Gastroesophageal sphincter (tissue), 4 donors: ENCODE data around the gene ATPAF1. TPM values are rescaled to one million over a fixed set of nuclear protein-coding genes. Genes with fewer than 3 reads are reported as not detected.

Experiments used
- ATAC-seq: fragments of 150-250 bp; one replicate; pipeline ENCODE4 v1.9.1; 2016; ENCODE audit warnings: mild to moderate bottlenecking, moderate library complexity
- H3K27ac ChIP-seq, 4 donors: fragments of 200-600 bp; sonication (generic) in 3 of 4; 1 replicate in 3 of 4; 2 replicates in 1 of 4; pipeline ENCODE4 v1.5.1; 2016 to 2019
- H3K27me3 ChIP-seq: fragments of 200-600 bp; sonication (generic); one replicate; pipeline ENCODE4 v1.5.1; 2019
- H3K36me3 ChIP-seq, 2 donors: fragments of 200-600 bp; sonication (generic); one replicate each; pipeline ENCODE4 v1.5.1; 2019; ENCODE audit warnings: control low read depth in 1 of 2
- H3K4me1 ChIP-seq, 3 donors: fragments of 200-600 bp; sonication (generic); 1 replicate in 2 of 3; 2 replicates in 1 of 3; pipeline ENCODE4 v1.5.1; 2016 to 2019; ENCODE audit warnings: control low read depth in 2 of 3
- H3K4me3 ChIP-seq, 2 donors: fragments of 200-600 bp; sonication (generic); one replicate each; pipeline ENCODE4 v1.5.1; 2019; ENCODE audit warnings: mild to moderate bottlenecking in 1 of 2, moderate library complexity in 1 of 2
- H3K9me3 ChIP-seq, 3 donors: fragments of 200-600 bp; sonication (generic); one replicate each; pipeline ENCODE4 v1.5.1; 2017 to 2019; ENCODE audit warnings: control low read depth in 2 of 3
- EP300 ChIP-seq: sonication (generic); formaldehyde crosslinking; IDR thresholded peaks from one replicate; pipeline ENCODE4 v1.6.1; 2017; ENCODE audit warnings: antibody characterized with exemption, mild to moderate bottlenecking
- POLR2A ChIP-seq, 2 donors: fragments of 450-650 bp; IDR thresholded peaks; one replicate each; pipeline ENCODE4 v1.6.1; 2017; ENCODE audit warnings: antibody characterized with exemption in 2 of 2, mild to moderate bottlenecking in 2 of 2, moderate library complexity in 1 of 2
- POLR2AphosphoS5 ChIP-seq: sonication (generic); formaldehyde crosslinking; IDR thresholded peaks from one replicate; pipeline ENCODE4 v1.6.1; 2017; ENCODE audit warnings: antibody characterized with exemption
- WGBS, 2 donors: methylation state at CpG; one replicate each; pipeline ENCODE4 v1.1.5; 2018; ENCODE audit warnings: low coverage in 1 of 2; 5-methylcytosine and 5-hydroxymethylcytosine counted together
- total RNA-seq, 4 donors: library from RNA; depleted of rRNA; stranded (reverse); fragments of >200 nt; gene quantifications; one replicate each; pipeline ENCODE4 v1.1.0, GENCODE V29; 2016
- TF ChIP-seq, protein P1 (sequence below), 4 experiments: fragments of 200-600 bp in 2 of 4; fragments of 450-650 bp in 2 of 4; sonication (generic) in 1 of 4; IDR thresholded peaks; one replicate each; pipeline ENCODE4 v1.5.1; 2017 to 2019; ENCODE audit warnings: antibody characterized with exemption in 4 of 4, mild to moderate bottlenecking in 2 of 4, moderate library complexity in 2 of 4

ATPAF1 gene
- total RNA-seq, 4 donors from 2014 or later = 61.7 to 101 (median 81.8) TPM

DNA sequence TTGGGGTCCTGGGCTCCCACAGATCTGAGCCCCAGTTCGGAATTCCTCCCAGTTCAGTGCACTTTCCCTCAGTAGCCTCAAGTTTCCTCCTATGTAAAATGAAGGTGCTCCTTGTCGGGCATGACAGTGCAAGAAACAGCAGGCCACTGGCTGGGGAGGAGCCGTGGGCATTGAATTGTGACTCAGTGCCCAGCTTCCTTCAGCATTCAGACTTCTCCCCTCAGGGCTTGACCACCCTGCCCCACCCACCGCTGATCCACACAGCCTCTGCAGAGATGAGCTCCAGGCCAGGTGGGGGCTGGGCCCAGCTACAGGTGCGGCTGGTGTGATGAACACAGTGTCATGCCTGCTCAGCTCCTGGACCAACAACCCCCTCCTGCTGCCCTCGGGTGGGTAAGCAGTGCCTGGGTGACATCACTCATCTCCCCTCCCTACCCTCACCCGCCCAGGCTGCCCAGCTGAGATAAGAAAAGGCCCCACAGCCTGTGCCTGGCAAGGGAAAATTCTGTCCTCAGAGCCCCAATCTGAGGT is 56.4 kb downstream of the ATPAF1 start:
- peaks cover 2 to 71% (median 42%) of the 10 kb centered on the region in 3 donors for H3K4me1 ChIP-seq
- H3K9me3 ChIP-seq = no peaks in the 10 kb centered on the region
- H3K27ac ChIP-seq = peak overlapping the region in 3 of 4 donors; percentile 14 to 58 (median 19)
- H3K4me3 ChIP-seq = no peak overlapping the region
- WGBS, 2 donors = no CpG with 5 or more reads among the region's 7 CpGs
- TF ChIP-seq POLR2A (IDR thresholded peaks at IDR 0.05) = no peak
- no peak for TF ChIP-seq EP300
- TF ChIP-seq, protein P1, sequence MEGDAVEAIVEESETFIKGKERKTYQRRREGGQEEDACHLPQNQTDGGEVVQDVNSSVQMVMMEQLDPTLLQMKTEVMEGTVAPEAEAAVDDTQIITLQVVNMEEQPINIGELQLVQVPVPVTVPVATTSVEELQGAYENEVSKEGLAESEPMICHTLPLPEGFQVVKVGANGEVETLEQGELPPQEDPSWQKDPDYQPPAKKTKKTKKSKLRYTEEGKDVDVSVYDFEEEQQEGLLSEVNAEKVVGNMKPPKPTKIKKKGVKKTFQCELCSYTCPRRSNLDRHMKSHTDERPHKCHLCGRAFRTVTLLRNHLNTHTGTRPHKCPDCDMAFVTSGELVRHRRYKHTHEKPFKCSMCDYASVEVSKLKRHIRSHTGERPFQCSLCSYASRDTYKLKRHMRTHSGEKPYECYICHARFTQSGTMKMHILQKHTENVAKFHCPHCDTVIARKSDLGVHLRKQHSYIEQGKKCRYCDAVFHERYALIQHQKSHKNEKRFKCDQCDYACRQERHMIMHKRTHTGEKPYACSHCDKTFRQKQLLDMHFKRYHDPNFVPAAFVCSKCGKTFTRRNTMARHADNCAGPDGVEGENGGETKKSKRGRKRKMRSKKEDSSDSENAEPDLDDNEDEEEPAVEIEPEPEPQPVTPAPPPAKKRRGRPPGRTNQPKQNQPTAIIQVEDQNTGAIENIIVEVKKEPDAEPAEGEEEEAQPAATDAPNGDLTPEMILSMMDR (IDR thresholded peaks at IDR 0.05) = no peak
- TF ChIP-seq POLR2AphosphoS5 = no peak
- ATAC-seq = no peak
- H3K36me3 ChIP-seq = peaks cover 0 to 57% of the 10 kb centered on the region in 2 donors
- no peaks in the 10 kb centered on the region for H3K27me3 ChIP-seq

DNA sequence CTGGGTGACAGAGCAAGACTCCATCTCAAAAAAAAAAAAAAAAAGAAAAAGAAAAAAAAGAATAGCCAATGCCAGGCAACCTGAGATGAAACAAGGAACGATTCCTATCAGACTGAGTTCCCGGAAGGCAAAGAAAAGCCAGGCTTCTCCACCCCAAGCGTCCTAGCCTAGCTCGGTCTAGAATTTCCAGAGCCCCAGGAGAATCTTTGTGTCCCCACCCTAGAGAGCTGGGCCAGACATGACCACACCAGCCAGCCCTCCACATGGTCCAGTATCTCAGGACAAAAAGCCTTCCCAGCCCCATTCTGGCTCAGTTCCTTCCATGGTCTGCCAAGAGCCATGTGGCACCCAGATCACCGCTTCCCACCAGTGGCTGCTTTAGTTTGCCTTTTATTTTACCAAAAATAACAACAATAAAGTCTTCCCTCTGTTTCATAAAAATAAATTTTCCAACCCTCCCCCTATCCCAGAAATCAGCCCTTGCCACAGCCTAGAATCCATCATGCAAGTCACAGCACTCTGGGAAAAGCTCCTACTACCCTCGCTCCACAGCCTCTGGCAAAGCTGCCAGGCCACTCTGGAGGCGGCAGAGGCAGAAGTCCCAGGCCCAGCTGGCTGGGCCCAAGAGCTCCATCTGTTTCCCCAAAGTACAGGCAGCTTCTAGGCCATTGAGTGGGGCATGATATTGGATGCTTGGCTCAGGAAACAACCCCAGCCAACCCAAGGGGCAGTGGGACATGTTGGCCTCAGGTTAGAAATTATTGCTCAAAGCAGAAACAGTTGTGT is 60.6 kb downstream of the ATPAF1 start:
- TF ChIP-seq POLR2AphosphoS5 (no peak), EP300 (no peak), POLR2A (IDR thresholded peaks at IDR 0.05) (no peak)
- TF ChIP-seq, protein P1 (IDR thresholded peaks at IDR 0.05) = no peak
- 71 to 89% methylated on average over 1 to 5 of the region's 7 CpGs for WGBS, 2 donors
- H3K9me3 ChIP-seq = no peaks in the 10 kb centered on the region
- no peaks in the 10 kb centered on the region for H3K27me3 ChIP-seq
- no peak overlapping the region for H3K4me3 ChIP-seq
- peak overlapping the region in 2 of 4 donors; percentile 19 to 57 for H3K27ac ChIP-seq
- H3K4me1 ChIP-seq = peaks cover 0 to 63% (median 21%) of the 10 kb centered on the region in 3 donors
- no peak for ATAC-seq
- peaks cover 0 to 50% of the 10 kb centered on the region in 2 donors for H3K36me3 ChIP-seq

GRCh38 chr1:46606255-46606965 is 61.8 kb downstream of the ATPAF1 start:
- Histone ChIP-seq H3K36me3 (peaks cover 0 to 41% of the 10 kb centered on the region in 2 donors), H3K4me1 (peaks cover 0 to 63% (median 13%) of the 10 kb centered on the region in 3 donors), H3K27ac (peak overlapping the region in 1 of 4 donors; percentile 20), H3K27me3 (no peaks in the 10 kb centered on the region), H3K4me3 (no peak overlapping the region), H3K9me3 (no peaks in the 10 kb centered on the region)
- no peak for TF ChIP-seq EP300
- no peak for TF ChIP-seq POLR2AphosphoS5
- no peak for TF ChIP-seq POLR2A (IDR thresholded peaks at IDR 0.05)
- TF ChIP-seq, protein P1 (IDR thresholded peaks at IDR 0.05) = no peak
- no peak for ATAC-seq
- 70 to 100% methylated on average over 1 to 2 of the region's 2 CpGs for WGBS, 2 donors

GRCh38 chr1:46605232-46605631 is 62.9 kb downstream of the ATPAF1 start:
- no peak for ATAC-seq
- no peak overlapping the region for H3K27ac ChIP-seq
- 69% methylated on average over 2 of the region's 2 CpGs; no CpG with 5 or more reads in 1 of the 2 donors for WGBS, 2 donors

More at GRCh38 chr1:46605232-46605631, 62.9 kb downstream of the ATPAF1 start:
- Histone ChIP-seq H3K9me3 (no peaks in the 10 kb centered on the region), H3K36me3 (peaks cover 0 to 29% of the 10 kb centered on the region in 2 donors), H3K4me3 (no peak overlapping the region), H3K4me1 (peaks cover 0 to 61% (median 15%) of the 10 kb centered on the region in 3 donors), H3K27me3 (no peaks in the 10 kb centered on the region)
- no peak for TF ChIP-seq POLR2AphosphoS5
- no peak for TF ChIP-seq EP300
- TF ChIP-seq, protein P1 (IDR thresholded peaks at IDR 0.05) = no peak
- TF ChIP-seq POLR2A (IDR thresholded peaks at IDR 0.05) = no peak
